K562 (cell line): ENCODE measurements around the gene TBC1D1. TPM values are rescaled to one million over a fixed set of nuclear protein-coding genes. Genes with fewer than 3 reads are reported as not detected.

ENCODE experiments used
- ATAC-seq: fragments of 200-7000 bp; cut with Tn5 transposase; 3 replicates; pipeline ENCODE4 v1.9.1; 2020; ENCODE audit warnings: moderate library complexity
- BruUV-seq: library from RNA; stranded (reverse); fragments of 400-500 nt; replicated peaks from 2 replicates; lab custom pipeline; 2021; lab: Mats Ljungman, UMichigan
- CTCF ChIA-PET: fragments of 300-600 bp; formaldehyde crosslinking; extraction: SDS; loops from one replicate; lab custom pipeline; 2021; ENCODE audit warnings: low intra/inter-chr PET ratio; lab: Yijun Ruan, JAX
- POLR2A ChIA-PET: fragments of 300-600, 350-650 bp; sonication (Branson Sonifier 250); formaldehyde crosslinking; extraction: SDS; loops from one replicate; lab custom pipeline; 2021; ENCODE audit warnings: antibody characterized with exemption, inconsistent platforms; lab: Yijun Ruan, JAX
- DNase-seq, 4 experiments: peaks; one replicate each; pipeline versions ENCODE4 v3.0.0 to v3.0.0-alpha.2; 2011 to 2018; ENCODE audit warnings: low spot score in 3 of 4, mixed read lengths in 3 of 4; ENCODE audit errors: extremely low read depth in 1 of 4
- FAIRE-seq: peaks from 2 replicates; lab custom pipeline; 2011; peaks lifted over from hg19 to GRCh38; lab: Jason Lieb, UNC
- H2AFZ ChIP-seq: 2 replicates; pipeline ENCODE4 v1.6.0; 2011; ENCODE audit warnings: low read depth, low read length, control low read depth, inconsistent platforms
- H3K27ac ChIP-seq: fragments of 200-600 bp; 3 replicates; pipeline ENCODE4 v1.8.0; 2011; ENCODE audit warnings: low read depth, mild to moderate bottlenecking, control low read depth, inconsistent platforms, low read length, moderate library complexity, mixed read lengths; ENCODE audit errors: extremely low read depth
- H3K27me3 ChIP-seq, 2 experiments: fragments of 300-600 bp in 1 of 2; 2 replicates in 1 of 2; 3 replicates in 1 of 2; pipeline versions ENCODE4 v1.6.0 to v1.8.0; 2011; ENCODE audit warnings: inconsistent platforms in 2 of 2, low read length in 2 of 2, mild to moderate bottlenecking in 1 of 2, mixed read lengths in 1 of 2, moderate library complexity in 1 of 2; ENCODE audit not compliant: control insufficient read depth in 2 of 2, insufficient read depth in 2 of 2
- H3K36me3 ChIP-seq: fragments of 300-600 bp; 3 replicates; pipeline ENCODE4 v1.8.0; 2011; ENCODE audit warnings: mild to moderate bottlenecking, low read length, inconsistent platforms; ENCODE audit not compliant: control insufficient read depth, insufficient read depth
- H3K4me1 ChIP-seq, 2 experiments: fragments of 200-600 bp in 1 of 2; replicated peaks in 1 of 2; 2 replicates in 1 of 2; 3 replicates in 1 of 2; pipeline versions ENCODE4 v1.5.1 to v1.8.0; 2011; ENCODE audit warnings: inconsistent platforms in 2 of 2, low read length in 2 of 2, mild to moderate bottlenecking in 1 of 2, mixed read lengths in 1 of 2, moderate library complexity in 1 of 2; ENCODE audit not compliant: control insufficient read depth in 2 of 2, insufficient read depth in 2 of 2
- H3K4me2 ChIP-seq: 2 replicates; pipeline ENCODE4 v1.6.1; 2011; ENCODE audit warnings: low read length, control low read depth, inconsistent platforms, mixed read lengths; ENCODE audit not compliant: insufficient read depth
- H3K4me3 ChIP-seq: fragments of 200-600 bp; sonication (generic), shearing (Covaris generic); 2 replicates; pipeline ENCODE4 v1.5.1; 2016; ENCODE audit warnings: control low read depth, inconsistent platforms
- H3K79me2 ChIP-seq: fragments of 200-600 bp; 3 replicates; pipeline ENCODE4 v1.8.0; 2011; ENCODE audit warnings: low read length, inconsistent platforms; ENCODE audit not compliant: control insufficient read depth, insufficient read depth
- H3K9ac ChIP-seq, 2 experiments: 2 replicates each; pipeline versions ENCODE4 v1.6.0 to v1.6.1; 2011; ENCODE audit warnings: low read depth in 2 of 2, low read length in 2 of 2, control low read depth in 1 of 2, inconsistent platforms in 1 of 2, mild to moderate bottlenecking in 1 of 2, mixed read lengths in 1 of 2; ENCODE audit not compliant: insufficient read depth in 1 of 2
- H3K9me1 ChIP-seq: one replicate; pipeline ENCODE4 v1.6.0; 2011; ENCODE audit warnings: inconsistent platforms, mild to moderate bottlenecking, low read length, moderate library complexity; ENCODE audit not compliant: control insufficient read depth, insufficient read depth
- H3K9me3 ChIP-seq: replicated peaks from 2 replicates; pipeline ENCODE4 v1.5.1; 2011; ENCODE audit warnings: low read depth, low read length, inconsistent platforms; ENCODE audit not compliant: control insufficient read depth, insufficient read depth
- H4K20me1 ChIP-seq: replicated peaks from 2 replicates; pipeline ENCODE4 v1.6.1; 2011; ENCODE audit warnings: low read length, inconsistent platforms, mixed read lengths; ENCODE audit not compliant: control insufficient read depth, insufficient read depth
- BCOR ChIP-seq: fragments of 450-650 bp; IDR thresholded peaks from 2 replicates; pipeline ENCODE4 v1.6.1; 2016
- CXXC5 ChIP-seq: fragments of 250-450 bp; sonication (Bioruptor Pico); IDR thresholded peaks from 2 replicates; pipeline ENCODE4 v1.8.0; 2022; ENCODE audit warnings: inconsistent platforms, mild to moderate bottlenecking, moderate library complexity
- DIDO1 ChIP-seq: fragments of 450-650 bp; IDR thresholded peaks from 2 replicates; pipeline ENCODE4 v1.6.1; 2016; ENCODE audit warnings: low read depth, missing biosample characterization, missing genetic modification characterization
- FOSL1 ChIP-seq: fragments of 200-800 bp; sonication (Bioruptor generic); conservative IDR thresholded peaks from 2 replicates; pipeline ENCODE4 v1.6.1; 2016; ENCODE audit warnings: missing genetic modification characterization, missing compliant biosample characterization
- FOXA3 ChIP-seq, 2 experiments: fragments of 450-650 bp in 1 of 2; sonication (generic) in 1 of 2; formaldehyde crosslinking; IDR thresholded peaks in 1 of 2; conservative IDR thresholded peaks in 1 of 2; 2 replicates each; pipeline versions ENCODE4 v1.4.0 to v1.8.0; 2020 to 2022; ENCODE audit warnings: mild to moderate bottlenecking in 2 of 2, missing genetic modification reagents in 1 of 2
- SIX5 ChIP-seq, 2 experiments: IDR thresholded peaks; 2 replicates each; pipeline ENCODE4 v1.6.1; 2011; ENCODE audit warnings: low read length in 2 of 2, borderline replicate concordance in 1 of 2, low read depth in 1 of 2, mild to moderate bottlenecking in 1 of 2, moderate library complexity in 1 of 2; ENCODE audit not compliant: insufficient read depth in 1 of 2
- SRF ChIP-seq, 2 experiments: fragments of 250-450, 450-650 bp in 1 of 2; sonication (Bioruptor Pico) in 1 of 2; sonication (generic) in 1 of 2; formaldehyde crosslinking; IDR thresholded peaks; 2 replicates each; pipeline versions ENCODE4 v1.5.0 to v1.5.1; 2020 to 2022; ENCODE audit warnings: mild to moderate bottlenecking in 1 of 2, missing genetic modification reagents in 1 of 2
- TCFL5 ChIP-seq: fragments of 250-450 bp; sonication (Bioruptor Pico); conservative IDR thresholded peaks from 2 replicates; pipeline ENCODE4 v1.6.1; 2021; ENCODE audit warnings: mild to moderate bottlenecking, moderate library complexity, matching md5 sums
- ZBED1 ChIP-seq: IDR thresholded peaks from 2 replicates; pipeline ENCODE4 v1.6.1; 2014
- ZNF24 ChIP-seq: fragments of 450-650 bp; IDR thresholded peaks from 2 replicates; pipeline ENCODE4 v1.6.1; 2016
- ZNF583 ChIP-seq: fragments of 250-450 bp; sonication (Bioruptor Pico); IDR thresholded peaks from 2 replicates; pipeline ENCODE4 v1.4.0; 2020
- WGBS: fragments of 100-300 bp; shearing (Covaris generic); methylation state at CpG from one replicate; pipeline ENCODE4 v1.1.6; 2016; ENCODE audit warnings: low coverage, mixed read lengths; ENCODE audit not compliant: insufficient coverage; ENCODE audit errors: missing lambda C conversion rate; 5-methylcytosine and 5-hydroxymethylcytosine counted together
- in situ Hi-C: fragments of 300-500 bp; cut with MboI; formaldehyde crosslinking; loops from 4 replicates; pipeline ENCODE4 v1.15.0; 2018; ENCODE audit warnings: inconsistent platforms, mixed read lengths
- intact Hi-C: fragments of 100-400 bp; cut with micrococcal nuclease; formaldehyde crosslinking; loops from 2 replicates; pipeline ENCODE4 v1.14.2; 2022
- polyA plus RNA-seq, 8 experiments: library from polyadenylated mRNA; depleted of rRNA in 4 of 8; stranded (reverse) in 5 of 8; unstranded in 3 of 8; fragments of >200 nt; fragmentation: Nextera tagmentation in 2 of 8; fragmentation: Illumina TruSeq in 1 of 8; extraction: Ambion mirVana in 2 of 8; extraction: Trizol in 1 of 8; gene quantifications; 2 replicates each; pipeline versions ENCODE4 v1.2.1 to v1.2.3, GENCODE V29; 2011 to 2014; ENCODE audit warnings: inconsistent platforms in 1 of 8, missing spikeins in 1 of 8
- total RNA-seq, 7 experiments: library from RNA; depleted of rRNA in 6 of 7; stranded (reverse); fragments of >200 nt in 6 of 7; fragmentation: Illumina TruSeq in 2 of 7; extraction: Trizol in 2 of 7; gene quantifications; 2 replicates each; pipeline versions ENCODE4 v1.2.1 to v1.2.3, GENCODE V29; 2011 to 2021; ENCODE audit warnings: low replicate concordance in 1 of 7
- TF ChIP-seq, protein P1 (sequence below): fragments of 200-800 bp; sonication (Bioruptor generic); IDR thresholded peaks from 2 replicates; pipeline ENCODE4 v1.6.1; 2017; ENCODE audit warnings: missing genetic modification characterization, missing compliant biosample characterization
- TF ChIP-seq, protein P2 (sequence below): sonication (generic); formaldehyde crosslinking; IDR thresholded peaks from 2 replicates; pipeline ENCODE4 v1.8.1; 2023; ENCODE audit warnings: mild to moderate bottlenecking, missing genetic modification reagents, moderate library complexity
- TF ChIP-seq, protein P3 (sequence below): fragments of 250-450 bp; sonication (Bioruptor Pico); IDR thresholded peaks from 2 replicates; pipeline ENCODE4 v1.8.0; 2022; ENCODE audit warnings: inconsistent platforms, mild to moderate bottlenecking, moderate library complexity, borderline replicate concordance
- TF ChIP-seq, protein P4 (sequence below), 2 experiments: fragments of 250-450 bp in 1 of 2; fragments of 450-650 bp in 1 of 2; sonication (Bioruptor Pico) in 1 of 2; IDR thresholded peaks; 2 replicates each; pipeline versions ENCODE4 v1.6.1 to v1.8.0; 2016 to 2021; ENCODE audit warnings: mild to moderate bottlenecking in 2 of 2, moderate library complexity in 2 of 2, missing compliant biosample characterization in 1 of 2, missing genetic modification characterization in 1 of 2

TBC1D1 gene
- total and polyA plus RNA-seq, 9 of the 15 experiments (the other 6 are each of a cell fraction or from before 2014, with no cell fraction given), result 0.59 to 14.2 (median 8.8) TPM

DNA sequence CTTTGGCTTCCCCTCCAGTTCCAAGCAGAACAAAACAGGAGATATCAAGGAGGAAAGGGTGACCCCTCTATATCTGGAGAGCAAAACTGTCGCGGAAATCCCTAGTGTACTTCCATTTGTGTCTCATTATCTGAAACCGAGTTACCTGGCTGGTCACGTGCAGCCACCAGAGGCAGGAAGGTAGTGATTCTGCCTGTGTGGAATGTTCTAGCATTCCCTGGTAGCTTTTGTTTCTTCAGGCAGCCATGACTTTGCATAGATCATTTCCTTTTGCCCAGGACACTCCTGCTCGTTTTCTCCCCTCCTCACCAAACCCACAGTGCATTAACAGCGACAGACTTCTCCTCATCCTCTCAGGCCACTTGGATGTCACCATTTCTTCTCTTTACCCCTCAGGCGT, 177.2 kb downstream of the TBC1D1 start:
- TF ChIP-seq CXXC5 (CRISPR knock-in tag), result no peak
- TF ChIP-seq, protein P1, sequence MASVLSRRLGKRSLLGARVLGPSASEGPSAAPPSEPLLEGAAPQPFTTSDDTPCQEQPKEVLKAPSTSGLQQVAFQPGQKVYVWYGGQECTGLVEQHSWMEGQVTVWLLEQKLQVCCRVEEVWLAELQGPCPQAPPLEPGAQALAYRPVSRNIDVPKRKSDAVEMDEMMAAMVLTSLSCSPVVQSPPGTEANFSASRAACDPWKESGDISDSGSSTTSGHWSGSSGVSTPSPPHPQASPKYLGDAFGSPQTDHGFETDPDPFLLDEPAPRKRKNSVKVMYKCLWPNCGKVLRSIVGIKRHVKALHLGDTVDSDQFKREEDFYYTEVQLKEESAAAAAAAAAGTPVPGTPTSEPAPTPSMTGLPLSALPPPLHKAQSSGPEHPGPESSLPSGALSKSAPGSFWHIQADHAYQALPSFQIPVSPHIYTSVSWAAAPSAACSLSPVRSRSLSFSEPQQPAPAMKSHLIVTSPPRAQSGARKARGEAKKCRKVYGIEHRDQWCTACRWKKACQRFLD, result no peak
- no peak for TF ChIP-seq BCOR
- TF ChIP-seq FOSL1 (tag), result no peak
- no peak for TF ChIP-seq TCFL5 (CRISPR knock-in tag)
- no peak for TF ChIP-seq ZBED1
- TF ChIP-seq, protein P2, sequence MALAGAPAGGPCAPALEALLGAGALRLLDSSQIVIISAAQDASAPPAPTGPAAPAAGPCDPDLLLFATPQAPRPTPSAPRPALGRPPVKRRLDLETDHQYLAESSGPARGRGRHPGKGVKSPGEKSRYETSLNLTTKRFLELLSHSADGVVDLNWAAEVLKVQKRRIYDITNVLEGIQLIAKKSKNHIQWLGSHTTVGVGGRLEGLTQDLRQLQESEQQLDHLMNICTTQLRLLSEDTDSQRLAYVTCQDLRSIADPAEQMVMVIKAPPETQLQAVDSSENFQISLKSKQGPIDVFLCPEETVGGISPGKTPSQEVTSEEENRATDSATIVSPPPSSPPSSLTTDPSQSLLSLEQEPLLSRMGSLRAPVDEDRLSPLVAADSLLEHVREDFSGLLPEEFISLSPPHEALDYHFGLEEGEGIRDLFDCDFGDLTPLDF (CRISPR knock-in tag), result no peak
- TF ChIP-seq, protein P3, sequence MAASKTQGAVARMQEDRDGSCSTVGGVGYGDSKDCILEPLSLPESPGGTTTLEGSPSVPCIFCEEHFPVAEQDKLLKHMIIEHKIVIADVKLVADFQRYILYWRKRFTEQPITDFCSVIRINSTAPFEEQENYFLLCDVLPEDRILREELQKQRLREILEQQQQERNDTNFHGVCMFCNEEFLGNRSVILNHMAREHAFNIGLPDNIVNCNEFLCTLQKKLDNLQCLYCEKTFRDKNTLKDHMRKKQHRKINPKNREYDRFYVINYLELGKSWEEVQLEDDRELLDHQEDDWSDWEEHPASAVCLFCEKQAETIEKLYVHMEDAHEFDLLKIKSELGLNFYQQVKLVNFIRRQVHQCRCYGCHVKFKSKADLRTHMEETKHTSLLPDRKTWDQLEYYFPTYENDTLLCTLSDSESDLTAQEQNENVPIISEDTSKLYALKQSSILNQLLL, result no peak
- TF ChIP-seq DIDO1, result no peak
- TF ChIP-seq SIX5 (IDR thresholded peaks at IDR 0.05; ENCODE audit: borderline replicate concordance in 1 of 2, insufficient read depth in 1 of 2, low read depth in 1 of 2, low read length in 2 of 2), result no peak
- TF ChIP-seq SRF (CRISPR knock-in tag; IDR thresholded peaks at IDR 0.05), result no peak
- no peak for TF ChIP-seq ZNF583 (CRISPR knock-in tag)
- no peak for TF ChIP-seq FOXA3 (CRISPR knock-in tag; conservative IDR thresholded peaks at IDR 0.05 in 1 of 2, IDR thresholded peaks at IDR 0.05 in 1 of 2)
- no peak for TF ChIP-seq ZNF24
- TF ChIP-seq, protein P4, sequence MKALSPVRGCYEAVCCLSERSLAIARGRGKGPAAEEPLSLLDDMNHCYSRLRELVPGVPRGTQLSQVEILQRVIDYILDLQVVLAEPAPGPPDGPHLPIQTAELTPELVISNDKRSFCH (CRISPR knock-in tag; IDR thresholded peaks at IDR 0.05), result no peak
- TF ChIP-seq, protein P4 (tag; IDR thresholded peaks at IDR 0.05), result no peak
- Histone ChIP-seq H3K4me1 (peaks cover 7 to 10% of the 10 kb centered on the region in 2 experiments; a peak in 3 of 5 replicates), H3K4me3 (no peak overlapping the region), H4K20me1 (no peaks in the 10 kb centered on the region), H3K9me3 (no peaks in the 10 kb centered on the region), H3K36me3 (no peaks in the 10 kb centered on the region), H2AFZ (no peak overlapping the region), H3K9ac (no peak overlapping the region), H3K9me1 (no peaks in the 10 kb centered on the region), H3K4me2 (no peak overlapping the region), H3K79me2 (no peaks in the 10 kb centered on the region), H3K27me3 (no peaks in the 10 kb centered on the region), H3K27ac (no peak overlapping the region)
- no peak for FAIRE-seq
- ChIA-PET CTCF (interaction anchor here (0.7 to 2.2 kb wide), 2 partner anchors 111 to 206 kb away, joined by 3 to 10 read pairs; no protein-coding TSS in a partner anchor), POLR2A (no interaction called here)
- intact Hi-C loops, result loop anchor here (2.0 to 10.0 kb wide), 6 partner anchors 109 to 1067 kb away; no protein-coding TSS in a partner anchor
- in situ Hi-C loops, result loop anchor here (25.0 kb wide), 1 partner anchor 1069 kb away; no protein-coding TSS in a partner anchor
- BruUV-seq, result no TSS peak
- WGBS, result 46% methylated on average over 7 of the region's 7 CpGs
- no peak for ATAC-seq
- DNase-seq, result no peak
